SU-DHL-6 (cell line): Measurements from ENCODE around the gene WBP2NL.

Experiments used
- H2AFZ ChIP-seq: fragments of 200-600 bp; sonication (generic); 2 replicates; pipeline ENCODE4 v1.6.1; 2014; ENCODE audit warnings: low read depth, mild to moderate bottlenecking, moderate library complexity, mixed read lengths, antibody characterized with exemption, low read length; ENCODE audit not compliant: severe bottlenecking
- H3F3A ChIP-seq: fragments of 200-600 bp; shearing (Covaris generic); 2 replicates; pipeline ENCODE4 v1.6.0; 2016; ENCODE audit warnings: antibody characterized with exemption, mild to moderate bottlenecking; ENCODE audit not compliant: insufficient read depth
- H3K27ac ChIP-seq: fragments of 200-600 bp; sonication (generic); 2 replicates; pipeline ENCODE4 v1.5.1; 2016; ENCODE audit warnings: low read depth, mild to moderate bottlenecking, low read length, moderate library complexity, mixed read lengths
- H3K27me3 ChIP-seq: fragments of 200-600 bp; sonication (generic), shearing (Covaris generic); 2 replicates; pipeline ENCODE4 v1.6.0; 2014; ENCODE audit warnings: mild to moderate bottlenecking, low read length
- H3K36me3 ChIP-seq: fragments of 200-600 bp; sonication (generic); 2 replicates; pipeline ENCODE4 v1.6.1; 2014; ENCODE audit warnings: mild to moderate bottlenecking, low read length, mixed read lengths
- H3K4me2 ChIP-seq: fragments of 300-600, 200-600 bp; shearing (Covaris generic), sonication (generic); 2 replicates; pipeline ENCODE4 v1.6.0; 2014; ENCODE audit warnings: low read length, low read depth, mild to moderate bottlenecking; ENCODE audit not compliant: poor library complexity, severe bottlenecking
- H3K4me3 ChIP-seq: fragments of 200-600 bp; sonication (generic); 2 replicates; pipeline ENCODE4 v1.5.1; 2014; ENCODE audit warnings: antibody characterized with exemption, low read length, mild to moderate bottlenecking, mixed read lengths; ENCODE audit not compliant: insufficient read depth, poor library complexity, severe bottlenecking
- H3K79me2 ChIP-seq: fragments of 200-600 bp; sonication (generic); 2 replicates; pipeline ENCODE4 v1.6.1; 2014; ENCODE audit warnings: mild to moderate bottlenecking, low read length, moderate library complexity; ENCODE audit not compliant: insufficient read depth
- H3K9ac ChIP-seq: fragments of 200-600 bp; sonication (generic); 2 replicates; pipeline ENCODE4 v1.7.0; 2014; ENCODE audit warnings: mild to moderate bottlenecking, low read length
- H3K9me2 ChIP-seq: fragments of 200-600 bp; sonication (generic); replicated peaks from 2 replicates; pipeline ENCODE4 v1.6.1; 2014; ENCODE audit warnings: low read length; ENCODE audit not compliant: insufficient read depth
- H3K9me3 ChIP-seq: fragments of 200-600 bp; sonication (generic); 2 replicates; pipeline ENCODE4 v1.6.1; 2014; ENCODE audit warnings: low read length, mixed read lengths; ENCODE audit not compliant: insufficient read depth
- H4K20me1 ChIP-seq: fragments of 200-600 bp; sonication (generic); 2 replicates; pipeline ENCODE4 v1.6.1; 2014; ENCODE audit warnings: low read depth, mild to moderate bottlenecking, antibody characterized with exemption, low read length, moderate library complexity, mixed read lengths
- EZH2phosphoT487 ChIP-seq: fragments of 200-600 bp; sonication (generic), shearing (Covaris generic); conservative IDR thresholded peaks from 2 replicates; pipeline ENCODE4 v1.6.1; 2018; ENCODE audit warnings: mild to moderate bottlenecking, antibody characterized with exemption, low read length, moderate library complexity, mixed read lengths
- TF ChIP-seq, protein P1 (sequence below): fragments of 200-600 bp; sonication (generic); IDR thresholded peaks from one replicate; pipeline ENCODE4 v1.5.1; 2017; ENCODE audit warnings: antibody characterized with exemption, mild to moderate bottlenecking, low read length, moderate library complexity; ENCODE audit not compliant: insufficient read depth, poor library complexity, severe bottlenecking

Gene WBP2NL

DNA sequence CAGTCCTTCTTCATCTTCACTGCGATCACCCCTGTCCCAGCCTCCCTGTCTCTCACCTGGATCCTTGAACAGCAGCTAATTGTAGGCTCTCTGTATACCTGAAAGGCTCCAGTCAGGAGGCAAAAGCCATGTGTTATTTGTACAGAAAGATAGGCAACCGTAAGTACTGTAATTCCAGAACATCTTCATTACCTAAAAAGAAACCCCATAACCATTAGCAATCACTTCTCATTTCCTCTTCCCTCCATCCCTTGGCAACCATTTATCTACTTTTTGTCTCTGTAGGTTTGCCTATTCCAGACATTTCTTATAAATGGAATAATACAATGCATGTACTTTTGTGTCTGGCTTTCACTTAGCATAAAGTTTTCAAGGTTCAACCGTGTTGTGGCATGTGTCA, 54.2 kb downstream of the WBP2NL start:
- H3K4me2 ChIP-seq, result no peak overlapping the region
- H3K9me2 ChIP-seq, result no peaks in the 10 kb centered on the region
- H3K27ac ChIP-seq, result no peak overlapping the region
- H4K20me1 ChIP-seq, result no peaks in the 10 kb centered on the region
- peaks cover 10% of the 10 kb centered on the region; the same call in 1 of the 2 replicates for H3K9me3 ChIP-seq
- no peaks in the 10 kb centered on the region for H3K27me3 ChIP-seq
- peaks cover 7% of the 10 kb centered on the region for H3K36me3 ChIP-seq
- H3K9ac ChIP-seq, result no peak overlapping the region
- no peak overlapping the region for H2AFZ ChIP-seq
- no peak overlapping the region for H3K4me3 ChIP-seq
- no peaks in the 10 kb centered on the region for H3F3A ChIP-seq
- TF ChIP-seq EZH2phosphoT487, result no peak
- TF ChIP-seq, protein P1, sequence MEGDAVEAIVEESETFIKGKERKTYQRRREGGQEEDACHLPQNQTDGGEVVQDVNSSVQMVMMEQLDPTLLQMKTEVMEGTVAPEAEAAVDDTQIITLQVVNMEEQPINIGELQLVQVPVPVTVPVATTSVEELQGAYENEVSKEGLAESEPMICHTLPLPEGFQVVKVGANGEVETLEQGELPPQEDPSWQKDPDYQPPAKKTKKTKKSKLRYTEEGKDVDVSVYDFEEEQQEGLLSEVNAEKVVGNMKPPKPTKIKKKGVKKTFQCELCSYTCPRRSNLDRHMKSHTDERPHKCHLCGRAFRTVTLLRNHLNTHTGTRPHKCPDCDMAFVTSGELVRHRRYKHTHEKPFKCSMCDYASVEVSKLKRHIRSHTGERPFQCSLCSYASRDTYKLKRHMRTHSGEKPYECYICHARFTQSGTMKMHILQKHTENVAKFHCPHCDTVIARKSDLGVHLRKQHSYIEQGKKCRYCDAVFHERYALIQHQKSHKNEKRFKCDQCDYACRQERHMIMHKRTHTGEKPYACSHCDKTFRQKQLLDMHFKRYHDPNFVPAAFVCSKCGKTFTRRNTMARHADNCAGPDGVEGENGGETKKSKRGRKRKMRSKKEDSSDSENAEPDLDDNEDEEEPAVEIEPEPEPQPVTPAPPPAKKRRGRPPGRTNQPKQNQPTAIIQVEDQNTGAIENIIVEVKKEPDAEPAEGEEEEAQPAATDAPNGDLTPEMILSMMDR, result no peak
- H3K79me2 ChIP-seq, result no peaks in the 10 kb centered on the region

- TF ChIP-seq, protein P1, result no peak
- no peak for TF ChIP-seq EZH2phosphoT487
- Histone ChIP-seq H3K4me3 (no peak overlapping the region), H3K27ac (no peak overlapping the region), H3K9ac (no peak overlapping the region), H4K20me1 (no peaks in the 10 kb centered on the region), H3K36me3 (peaks cover 10% of the 10 kb centered on the region), H3K9me2 (no peaks in the 10 kb centered on the region), H3K9me3 (peaks cover 10% of the 10 kb centered on the region; the same call in 1 of the 2 replicates), H3K4me2 (no peak overlapping the region), H3K79me2 (no peaks in the 10 kb centered on the region), H3F3A (no peaks in the 10 kb centered on the region), H3K27me3 (no peaks in the 10 kb centered on the region), H2AFZ (no peak overlapping the region)
These were observed 58.3 kb downstream of the WBP2NL start for GRCh38 chr22:42056757-42057511.

- H4K20me1 ChIP-seq, result no peaks in the 10 kb centered on the region
- no peaks in the 10 kb centered on the region for H3K27me3 ChIP-seq
- H3K9ac ChIP-seq, result no peak overlapping the region
- TF ChIP-seq, protein P1, result no peak
- no peak for TF ChIP-seq EZH2phosphoT487
- peaks cover 10% of the 10 kb centered on the region for H3K36me3 ChIP-seq
- no peaks in the 10 kb centered on the region for H3F3A ChIP-seq
- H3K27ac ChIP-seq, result no peak overlapping the region
- H3K9me2 ChIP-seq, result no peaks in the 10 kb centered on the region
- no peak overlapping the region for H3K4me3 ChIP-seq
- H3K4me2 ChIP-seq, result no peak overlapping the region
- no peak overlapping the region for H2AFZ ChIP-seq
- no peaks in the 10 kb centered on the region for H3K79me2 ChIP-seq
- peaks cover 10% of the 10 kb centered on the region; the same call in 1 of the 2 replicates for H3K9me3 ChIP-seq
These were observed 61.9 kb downstream of the WBP2NL start for GRCh38 chr22:42060489-42060888.
